PC-3 (cell line): Measurements from ENCODE around the gene TTC9B. TPM values are rescaled to one million over a fixed set of nuclear protein-coding genes. Genes with fewer than 3 reads are reported as not detected.

Experiments
- ATAC-seq: fragments of 200-7000 bp; cut with Tn5 transposase; 2 replicates; pipeline ENCODE4 v1.9.1; 2020; ENCODE audit warnings: mild to moderate bottlenecking, moderate library complexity
- BruUV-seq: library from RNA; stranded (reverse); fragments of 400-500 nt; replicated peaks from 2 replicates; lab custom pipeline; 2021; lab: Mats Ljungman, UMichigan
- CTCF ChIA-PET: fragments of 300-600 bp; sonication (Branson Sonifier 250); formaldehyde crosslinking; loops from one replicate; lab custom pipeline; 2022; ENCODE audit warnings: antibody characterized with exemption; lab: Charles Lee
- POLR2A ChIA-PET: fragments of 300-600 bp; sonication (Branson Sonifier 250); formaldehyde crosslinking; loops from one replicate; lab custom pipeline; 2022; ENCODE audit warnings: antibody characterized with exemption; ENCODE audit not compliant: unreplicated experiment; lab: Charles Lee
- DNase-seq: peaks from one replicate; pipeline ENCODE4 v3.0.0-alpha.2; 2015
- H2AFZ ChIP-seq: fragments of 300-600 bp; sonication (generic); 2 replicates; pipeline ENCODE4 v1.6.0; 2016; ENCODE audit warnings: antibody characterized with exemption, low read length
- H3F3A ChIP-seq: fragments of 300-600 bp; sonication (generic); one replicate; pipeline ENCODE4 v1.6.0; 2017; ENCODE audit warnings: antibody characterized with exemption, low read length, control low read depth, mild to moderate bottlenecking; ENCODE audit not compliant: unreplicated experiment
- H3K27ac ChIP-seq: fragments of 300-600 bp; sonication (generic); 2 replicates; pipeline ENCODE4 v1.5.1; 2016; ENCODE audit warnings: mild to moderate bottlenecking, low read length
- H3K27me3 ChIP-seq: fragments of 300-600 bp; sonication (generic); 2 replicates; pipeline ENCODE4 v1.6.1; 2016; ENCODE audit warnings: low read length, mixed read lengths
- H3K36me3 ChIP-seq: fragments of 300-600 bp; sonication (generic); 2 replicates; pipeline ENCODE4 v1.6.1; 2016; ENCODE audit warnings: low read depth, mixed run types, low read length, mixed read lengths
- H3K4me1 ChIP-seq: fragments of 300-600 bp; sonication (generic); 2 replicates; pipeline ENCODE4 v1.5.1; 2016; ENCODE audit warnings: low read length; ENCODE audit not compliant: insufficient read depth
- H3K4me2 ChIP-seq: fragments of 300-600 bp; sonication (generic); 2 replicates; pipeline ENCODE4 v1.6.0; 2016; ENCODE audit warnings: low read length
- H3K4me3 ChIP-seq: fragments of 300-600 bp; sonication (generic); 2 replicates; pipeline ENCODE4 v1.5.1; 2016; ENCODE audit warnings: mild to moderate bottlenecking, low read length, mixed read lengths
- H3K79me2 ChIP-seq: fragments of 300-600 bp; sonication (generic); 2 replicates; pipeline ENCODE4 v1.6.1; 2017; ENCODE audit warnings: low read length, mixed read lengths
- H3K9ac ChIP-seq: fragments of 300-600 bp; sonication (generic); 2 replicates; pipeline ENCODE4 v1.6.0; 2016; ENCODE audit warnings: mild to moderate bottlenecking, low read length
- H3K9me2 ChIP-seq: fragments of 300-600 bp; sonication (generic); replicated peaks from 2 replicates; pipeline ENCODE4 v1.6.1; 2016; ENCODE audit warnings: mixed run types, low read length, mixed read lengths
- H3K9me3 ChIP-seq: fragments of 300-600 bp; sonication (generic); 2 replicates; pipeline ENCODE4 v1.6.1; 2016; ENCODE audit warnings: low read length, mixed read lengths
- H4K20me1 ChIP-seq: fragments of 300-600 bp; sonication (generic); 2 replicates; pipeline ENCODE4 v1.6.1; 2016; ENCODE audit warnings: low read length, mixed read lengths
- CTCF ChIP-seq: fragments of 300-600 bp; sonication (generic); conservative IDR thresholded peaks from 2 replicates; pipeline ENCODE4 v1.5.1; 2017; ENCODE audit warnings: antibody characterized with exemption, low read depth, mild to moderate bottlenecking, low read length
- EZH2 ChIP-seq: fragments of 300-600 bp; sonication (generic); IDR thresholded peaks from one replicate; pipeline ENCODE4 v1.6.1; 2017; ENCODE audit warnings: antibody characterized with exemption, mild to moderate bottlenecking, low read length; ENCODE audit not compliant: unreplicated experiment
- EZH2phosphoT487 ChIP-seq: fragments of 300-600 bp; sonication (generic); IDR thresholded peaks from 2 replicates; pipeline ENCODE4 v1.6.1; 2018; ENCODE audit warnings: mild to moderate bottlenecking, antibody characterized with exemption, low read length, borderline replicate concordance
- intact Hi-C: fragments of 100-400 bp; cut with micrococcal nuclease; formaldehyde crosslinking; loops from 2 replicates; pipeline ENCODE4 v1.9.0; 2023
- total RNA-seq: library from RNA; depleted of rRNA; stranded (reverse); fragments of >200 nt; gene quantifications from 2 replicates; pipeline ENCODE4 v1.2.3, GENCODE V29; 2014

TTC9B gene
- total RNA-seq, 1 experiment from 2014 or later, result 0.15 TPM

DNA sequence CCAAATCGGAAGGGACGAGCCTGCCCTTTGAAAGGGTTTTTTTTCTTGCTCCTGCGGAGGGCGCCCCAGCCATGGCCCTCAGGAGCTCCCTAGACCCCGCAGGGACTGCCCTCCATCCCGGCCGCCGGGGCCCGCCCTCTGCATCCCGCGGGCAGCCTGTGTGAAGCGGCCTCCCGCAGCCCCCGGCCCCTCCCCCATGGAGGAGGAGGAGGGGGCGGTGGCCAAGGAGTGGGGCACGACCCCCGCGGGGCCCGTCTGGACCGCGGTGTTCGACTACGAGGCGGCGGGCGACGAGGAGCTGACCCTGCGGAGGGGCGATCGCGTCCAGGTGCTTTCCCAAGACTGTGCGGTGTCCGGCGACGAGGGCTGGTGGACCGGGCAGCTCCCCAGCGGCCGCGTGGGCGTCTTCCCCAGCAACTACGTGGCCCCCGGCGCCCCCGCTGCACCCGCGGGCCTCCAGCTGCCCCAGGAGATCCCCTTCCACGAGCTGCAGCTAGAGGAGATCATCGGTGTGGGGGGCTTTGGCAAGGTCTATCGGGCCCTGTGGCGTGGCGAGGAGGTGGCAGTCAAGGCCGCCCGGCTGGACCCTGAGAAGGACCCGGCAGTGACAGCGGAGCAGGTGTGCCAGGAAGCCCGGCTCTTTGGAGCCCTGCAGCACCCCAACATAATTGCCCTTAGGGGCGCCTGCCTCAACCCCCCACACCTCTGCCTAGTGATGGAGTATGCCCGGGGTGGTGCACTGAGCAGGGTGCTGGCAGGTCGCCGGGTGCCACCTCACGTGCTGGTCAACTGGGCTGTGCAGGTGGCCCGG lies 26.1 kb downstream of the TTC9B start:
- BruUV-seq, result no TSS peak
- ATAC-seq (peak; percentile 28), DNase-seq (peak; percentile 2)
- Histone ChIP-seq H3K9ac (peak overlapping the region; percentile 52), H3K36me3 (no peaks in the 10 kb centered on the region), H3K27me3 (no peaks in the 10 kb centered on the region), H3K4me2 (peak overlapping the region; percentile 87), H3K79me2 (no peaks in the 10 kb centered on the region), H3K27ac (no peak overlapping the region), H3K4me3 (peak overlapping the region; percentile 72), H3K4me1 (peaks cover 12% of the 10 kb centered on the region), H2AFZ (peak overlapping the region; percentile 75), H3F3A (no peaks in the 10 kb centered on the region), H3K9me3 (no peaks in the 10 kb centered on the region), H4K20me1 (no peaks in the 10 kb centered on the region), H3K9me2 (no peaks in the 10 kb centered on the region)
- ChIA-PET POLR2A (no interaction called here), CTCF (interaction anchor here (0.6 kb wide), 2 partner anchors 8 to 241 kb away, joined by 10 to 11 read pairs; no protein-coding TSS in a partner anchor)
- intact Hi-C loops, result no loop called here
- TF ChIP-seq EZH2phosphoT487 (no peak), CTCF (no peak), EZH2 (no peak)

DNA sequence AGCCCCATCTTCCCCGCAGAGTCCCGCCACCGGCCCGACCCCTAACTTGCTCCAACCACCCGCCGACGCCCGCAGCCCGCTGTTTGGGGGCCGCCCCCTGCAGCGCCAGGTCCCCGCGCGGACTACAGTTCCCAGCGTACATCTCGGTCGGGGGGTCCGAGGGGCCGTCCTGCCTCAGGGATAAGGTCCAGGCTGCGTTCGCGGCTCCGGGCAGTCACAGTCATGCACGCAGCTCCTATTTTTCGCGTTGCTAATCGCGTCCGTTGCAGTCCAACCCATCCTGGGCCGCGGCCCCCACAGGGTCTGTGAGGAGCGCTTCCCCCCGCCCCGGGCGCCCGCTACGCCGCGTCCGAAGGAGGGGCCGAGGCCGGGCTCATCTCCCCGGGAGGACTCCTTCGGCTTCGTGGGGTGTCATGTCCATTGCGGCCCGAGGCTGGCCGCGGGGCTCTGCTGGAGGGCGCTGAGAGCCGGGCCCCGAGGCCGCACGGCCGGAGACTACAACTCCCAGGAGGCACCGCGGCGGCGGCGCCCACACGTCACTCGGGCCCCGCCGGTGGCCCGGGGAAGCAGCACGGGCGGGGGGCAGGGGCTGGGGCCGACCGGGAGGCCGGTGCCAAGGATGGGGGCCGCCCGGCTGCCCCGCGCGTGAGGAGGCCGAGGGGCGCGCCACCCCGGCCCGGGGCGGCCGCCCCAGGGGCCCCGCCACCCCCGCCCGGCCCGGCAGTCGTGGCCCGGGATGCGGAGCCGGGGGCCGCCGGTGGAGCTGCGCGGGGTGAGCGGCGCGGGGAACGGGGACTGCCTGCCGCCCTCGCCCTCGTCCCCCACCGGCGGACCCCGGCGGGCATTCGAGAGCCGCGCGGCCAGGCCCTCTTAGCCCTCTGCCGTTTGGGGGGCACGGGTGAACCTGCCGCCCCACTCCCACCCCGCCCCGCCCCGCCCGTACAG lies 27.0 kb downstream of the TTC9B start, which contains the start of gene MAP3K10:
Gene MAP3K10, plus strand, starts transcription at position 536 of the 945 bp plus-strand sequence. CDS start 606 bp downstream, outside the sequence.
- H3K4me3 ChIP-seq, result peak within 1 kb of the TSS; percentile 95
- no peaks in the 10 kb centered on the region for H3K9me3 ChIP-seq
- no peaks in the 10 kb centered on the region for H3K27me3 ChIP-seq
- H3F3A ChIP-seq, result no peaks in the 10 kb centered on the region
- no peaks in the 10 kb centered on the region for H3K79me2 ChIP-seq
- peaks cover 12% of the 10 kb centered on the region for H3K4me1 ChIP-seq
- DNase-seq, result peak; percentile 61
- TF ChIP-seq CTCF, result no peak
- TF ChIP-seq EZH2phosphoT487, result no peak
- TF ChIP-seq EZH2, result no peak
- peak within 1 kb of the TSS; percentile 97 for H3K4me2 ChIP-seq
- POLR2A ChIA-PET, result no interaction called here
- ATAC-seq, result peak; percentile 84
- H3K9ac ChIP-seq, result peak within 1 kb of the TSS; percentile 91
- peak within 1 kb of the TSS; percentile 79 for H3K27ac ChIP-seq
- H2AFZ ChIP-seq, result peak within 1 kb of the TSS; percentile 100
- no TSS peak for BruUV-seq
- intact Hi-C loops, result no loop called here
- CTCF ChIA-PET, result interaction anchor here (0.6 kb wide), 2 partner anchors 9 to 242 kb away, joined by 10 to 11 read pairs; no protein-coding TSS in a partner anchor
- no peaks in the 10 kb centered on the region for H3K9me2 ChIP-seq
- H3K36me3 ChIP-seq, result no peaks in the 10 kb centered on the region
- H4K20me1 ChIP-seq, result no peaks in the 10 kb centered on the region
